ENCODE data around the gene BCDIN3D. TPM values are rescaled to one million over a fixed set of nuclear protein-coding genes. Genes with fewer than 3 reads are reported as not detected.

The BCDIN3D gene
- total RNA-seq, 4 donors from 2014 or later: 2.3 to 5.2 (median 3.1) TPM

DNA sequence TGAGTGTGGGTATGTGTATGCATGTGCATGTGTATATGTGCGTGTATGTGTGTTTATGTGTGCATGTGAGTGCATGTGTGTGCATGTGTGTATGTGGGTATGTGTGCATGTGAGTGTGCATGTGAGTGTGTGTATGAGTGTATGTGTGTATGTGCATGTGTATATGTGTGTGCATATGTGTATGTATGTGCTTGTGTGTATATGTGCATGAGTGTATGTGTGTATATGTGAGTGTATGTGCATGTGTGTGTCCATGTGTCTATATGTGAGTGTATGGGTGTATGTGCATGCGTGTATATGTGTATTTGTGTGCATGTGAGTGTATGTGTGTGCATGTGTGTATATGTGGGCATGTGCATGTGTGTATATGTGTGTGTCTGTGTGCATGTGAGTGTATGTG is 35.1 kb upstream of the BCDIN3D start:
- H3K36me3 ChIP-seq: no peaks in the 10 kb centered on the region
- TF ChIP-seq POLR2A (IDR thresholded peaks at IDR 0.05): no peak
- TF ChIP-seq, protein P1, sequence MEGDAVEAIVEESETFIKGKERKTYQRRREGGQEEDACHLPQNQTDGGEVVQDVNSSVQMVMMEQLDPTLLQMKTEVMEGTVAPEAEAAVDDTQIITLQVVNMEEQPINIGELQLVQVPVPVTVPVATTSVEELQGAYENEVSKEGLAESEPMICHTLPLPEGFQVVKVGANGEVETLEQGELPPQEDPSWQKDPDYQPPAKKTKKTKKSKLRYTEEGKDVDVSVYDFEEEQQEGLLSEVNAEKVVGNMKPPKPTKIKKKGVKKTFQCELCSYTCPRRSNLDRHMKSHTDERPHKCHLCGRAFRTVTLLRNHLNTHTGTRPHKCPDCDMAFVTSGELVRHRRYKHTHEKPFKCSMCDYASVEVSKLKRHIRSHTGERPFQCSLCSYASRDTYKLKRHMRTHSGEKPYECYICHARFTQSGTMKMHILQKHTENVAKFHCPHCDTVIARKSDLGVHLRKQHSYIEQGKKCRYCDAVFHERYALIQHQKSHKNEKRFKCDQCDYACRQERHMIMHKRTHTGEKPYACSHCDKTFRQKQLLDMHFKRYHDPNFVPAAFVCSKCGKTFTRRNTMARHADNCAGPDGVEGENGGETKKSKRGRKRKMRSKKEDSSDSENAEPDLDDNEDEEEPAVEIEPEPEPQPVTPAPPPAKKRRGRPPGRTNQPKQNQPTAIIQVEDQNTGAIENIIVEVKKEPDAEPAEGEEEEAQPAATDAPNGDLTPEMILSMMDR (IDR thresholded peaks at IDR 0.05): no peak
- H3K27me3 ChIP-seq: no peaks in the 10 kb centered on the region
- no peak overlapping the region for H3K4me3 ChIP-seq
- no peak overlapping the region for H3K27ac ChIP-seq
- no peaks in the 10 kb centered on the region for H3K4me1 ChIP-seq
- DNase-seq: no peak
- no peaks in the 10 kb centered on the region for H3K9me3 ChIP-seq

DNA sequence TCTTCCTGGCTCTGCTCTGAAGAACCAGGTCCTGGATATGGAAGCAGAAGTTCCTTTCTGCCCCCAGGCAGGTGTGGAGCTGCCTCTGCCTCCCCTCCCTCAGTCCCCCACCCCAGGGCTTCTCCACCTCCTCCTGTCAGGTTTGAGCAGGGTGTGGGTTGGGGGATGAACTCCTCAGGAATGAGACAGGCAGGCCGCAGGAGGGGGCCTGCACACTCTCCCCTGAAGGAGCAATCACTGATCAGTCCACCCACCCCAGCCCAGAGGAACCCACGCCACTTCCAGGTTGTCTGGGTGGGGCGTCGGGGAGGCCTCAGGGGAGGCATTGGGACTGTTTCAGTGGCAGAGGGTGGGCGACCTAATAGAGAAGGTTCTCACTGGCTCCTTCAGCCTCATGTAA is 34.2 kb upstream of the BCDIN3D start:
- no peak overlapping the region for H3K4me3 ChIP-seq
- no peak for TF ChIP-seq POLR2A (IDR thresholded peaks at IDR 0.05)
- TF ChIP-seq, protein P1 (IDR thresholded peaks at IDR 0.05): no peak

DNA sequence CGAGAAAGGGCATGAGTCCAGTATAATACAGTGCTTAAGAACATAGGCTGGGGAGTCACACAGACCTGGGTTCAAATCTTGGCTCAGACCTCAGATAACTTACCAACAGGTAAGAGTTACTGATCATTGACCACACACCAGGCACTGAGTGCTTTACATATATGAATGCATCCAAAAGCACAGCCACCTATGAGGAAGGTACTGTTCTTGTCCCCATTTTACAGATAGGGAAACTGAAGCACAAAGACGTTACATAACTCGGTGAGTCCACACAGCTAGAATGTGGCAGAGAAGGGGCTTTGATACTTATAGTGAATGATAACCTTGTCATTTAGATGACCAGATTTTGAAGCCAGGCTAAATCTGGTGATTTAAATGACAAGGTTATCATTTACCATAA is 33.2 kb upstream of the BCDIN3D start:
- Histone ChIP-seq H3K4me1 (no peaks in the 10 kb centered on the region), H3K36me3 (no peaks in the 10 kb centered on the region), H3K27me3 (no peaks in the 10 kb centered on the region), H3K9me3 (no peaks in the 10 kb centered on the region), H3K27ac (no peak overlapping the region), H3K4me3 (no peak overlapping the region)
- DNase-seq: peak in 1 of 3 donors; percentile 8
- no peak for TF ChIP-seq POLR2A (IDR thresholded peaks at IDR 0.05)
- TF ChIP-seq, protein P1 (IDR thresholded peaks at IDR 0.05): no peak

More for the DNA sequence above, 34.2 kb upstream of the BCDIN3D start:
- Histone ChIP-seq H3K27ac (no peak overlapping the region), H3K36me3 (no peaks in the 10 kb centered on the region), H3K4me1 (no peaks in the 10 kb centered on the region), H3K9me3 (no peaks in the 10 kb centered on the region), H3K27me3 (no peaks in the 10 kb centered on the region)
- no peak for DNase-seq

DNA sequence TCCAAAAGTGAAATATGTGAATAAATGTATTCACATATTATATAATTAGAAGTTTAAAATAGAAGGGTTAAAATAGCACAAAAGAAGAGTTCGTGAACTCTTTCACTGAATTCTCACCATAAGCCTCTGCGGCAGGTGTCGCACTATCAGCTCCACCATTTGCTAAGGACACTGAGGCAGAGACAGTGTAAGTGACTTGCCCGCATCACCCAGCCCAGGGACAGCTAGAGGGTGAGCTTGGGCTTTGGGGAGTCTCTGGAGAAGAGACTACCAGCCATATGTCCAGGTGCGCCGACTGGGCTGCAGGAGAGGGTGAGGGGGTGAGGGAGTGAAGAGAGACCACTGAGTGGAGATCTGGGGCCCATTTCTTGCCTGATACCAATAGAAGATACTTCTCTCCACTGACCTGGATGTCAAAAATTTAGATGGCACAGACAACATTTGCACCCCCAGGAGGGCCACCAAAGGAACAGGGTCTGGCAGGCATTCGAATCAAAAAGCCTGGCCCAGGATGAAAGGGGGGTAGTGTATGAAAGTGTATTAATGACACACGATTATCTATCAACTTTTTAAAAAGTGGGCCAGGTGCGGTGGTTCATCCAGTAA is 32.3 kb upstream of the BCDIN3D start:
- no peaks in the 10 kb centered on the region for H3K9me3 ChIP-seq
- DNase-seq: peak in 1 of 3 donors; percentile 27
- H3K4me3 ChIP-seq: no peak overlapping the region
- no peaks in the 10 kb centered on the region for H3K27me3 ChIP-seq
- no peaks in the 10 kb centered on the region for H3K4me1 ChIP-seq
- no peaks in the 10 kb centered on the region for H3K36me3 ChIP-seq
- TF ChIP-seq POLR2A (IDR thresholded peaks at IDR 0.05): no peak
- TF ChIP-seq, protein P1 (IDR thresholded peaks at IDR 0.05): no peak
- no peak overlapping the region for H3K27ac ChIP-seq

DNA sequence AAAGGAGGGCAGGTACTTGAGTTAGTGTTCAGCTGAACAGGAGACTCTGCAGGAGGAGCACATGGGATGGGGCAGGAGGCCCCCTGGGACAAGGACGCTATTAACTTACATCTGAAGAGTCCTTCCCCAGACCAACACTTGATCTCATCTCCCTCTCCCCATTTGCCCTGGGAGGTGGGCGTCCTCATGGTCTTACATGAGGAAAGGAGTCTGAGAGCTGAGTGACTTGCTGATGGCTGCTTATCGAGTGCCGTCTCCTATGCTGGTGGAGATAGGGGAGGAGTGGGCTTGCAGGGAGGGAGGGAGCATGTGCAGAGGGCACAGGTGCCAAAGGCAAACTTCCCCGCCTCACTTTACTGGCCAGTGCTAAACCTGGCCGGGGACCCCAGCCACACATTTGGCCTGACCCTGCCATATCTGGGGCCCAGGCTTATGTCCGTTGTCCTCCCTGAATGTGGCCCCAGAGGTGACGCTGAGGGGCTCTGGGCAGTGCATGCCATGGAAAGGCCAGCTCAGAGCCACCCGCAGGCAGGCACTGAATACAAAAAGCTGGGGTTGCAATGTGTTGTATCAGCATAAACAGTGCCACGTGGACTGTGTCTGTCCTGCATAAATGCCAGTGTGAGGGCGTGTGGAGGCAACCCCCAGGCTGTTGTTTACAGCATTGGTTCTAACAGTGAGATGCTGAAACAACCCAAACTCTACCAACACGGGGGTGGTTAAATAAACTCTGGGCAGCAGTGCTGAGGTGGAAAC is 31.4 kb upstream of the BCDIN3D start:
- TF ChIP-seq, protein P1 (IDR thresholded peaks at IDR 0.05): no peak
- TF ChIP-seq POLR2A (IDR thresholded peaks at IDR 0.05): no peak
- Histone ChIP-seq H3K4me1 (peaks cover 0 to 3% (median 0%) of the 10 kb centered on the region in 4 donors), H3K36me3 (no peaks in the 10 kb centered on the region), H3K27me3 (no peaks in the 10 kb centered on the region), H3K27ac (no peak overlapping the region), H3K9me3 (no peaks in the 10 kb centered on the region), H3K4me3 (no peak overlapping the region)
- DNase-seq: peak in 1 of 3 donors; percentile 25

Data from Peyer's patch (tissue), 4 donors.